Vagina (tissue), 2 donors: Measurements from ENCODE around the gene KHDC3L. TPM values are rescaled to one million over a fixed set of nuclear protein-coding genes. Genes with fewer than 3 reads are reported as not detected.

Source experiments
- DNase-seq, 2 donors: peaks; one replicate each; pipeline ENCODE4 v3.0.0-alpha.2; 2017; ENCODE audit errors: extremely low spot score in 2 of 2
- H3K27ac ChIP-seq: fragments of 200-600 bp; sonication (generic); one replicate; pipeline ENCODE4 v1.5.1; 2019
- H3K27me3 ChIP-seq: fragments of 200-600 bp; sonication (generic); one replicate; pipeline ENCODE4 v1.5.1; 2019
- H3K36me3 ChIP-seq, 2 donors: fragments of 200-600 bp; sonication (generic); one replicate each; pipeline ENCODE4 v1.5.1; 2017 to 2019
- H3K4me1 ChIP-seq: fragments of 200-600 bp; sonication (generic); one replicate; pipeline ENCODE4 v1.5.1; 2019
- H3K4me3 ChIP-seq, 2 donors: fragments of 200-600 bp; sonication (generic); 1 replicate in 1 of 2; 2 replicates in 1 of 2; pipeline ENCODE4 v1.5.1; 2016 to 2019
- H3K9me3 ChIP-seq: fragments of 200-600 bp; sonication (generic); one replicate; pipeline ENCODE4 v1.5.1; 2019
- CTCF ChIP-seq, 3 experiments: fragments of 450-650 bp in 2 of 3; fragments of 200-600 bp in 1 of 3; sonication (generic) in 1 of 3; IDR thresholded peaks; one replicate each; pipeline ENCODE4 v1.5.1; 2017 to 2019; ENCODE audit warnings: antibody characterized with exemption in 3 of 3, mild to moderate bottlenecking in 2 of 3, moderate library complexity in 2 of 3
- POLR2A ChIP-seq, 2 donors: fragments of 450-650 bp; IDR thresholded peaks; one replicate each; pipeline ENCODE4 v1.6.1; 2017; ENCODE audit warnings: antibody characterized with exemption in 2 of 2, mild to moderate bottlenecking in 2 of 2, moderate library complexity in 2 of 2
- POLR2AphosphoS5 ChIP-seq, 2 donors: sonication (generic); formaldehyde crosslinking; IDR thresholded peaks; one replicate each; pipeline ENCODE4 v1.9.0; 2017; ENCODE audit warnings: antibody characterized with exemption in 2 of 2, mild to moderate bottlenecking in 2 of 2, low read depth in 1 of 2; ENCODE audit not compliant: insufficient read depth in 1 of 2
- intact Hi-C: fragments of 100-400 bp; cut with DNase I; formaldehyde crosslinking; loops from one replicate; pipeline ENCODE4 v1.15.1; 2023
- total RNA-seq: library from RNA; depleted of rRNA; stranded (reverse); fragments of >200 nt; gene quantifications from one replicate; pipeline ENCODE4 v1.2.3, GENCODE V29; 2016

The KHDC3L gene
- total RNA-seq, 1 donor from 2014 or later = not detected

GRCh38 chr6:73329201-73329600 lies 33.3 kb upstream of the KHDC3L start:
- no peak for TF ChIP-seq POLR2AphosphoS5 (IDR thresholded peaks at IDR 0.05; ENCODE audit: insufficient read depth in 1 of 2, low read depth in 1 of 2)
- no peak for TF ChIP-seq POLR2A (IDR thresholded peaks at IDR 0.05)
- TF ChIP-seq CTCF (IDR thresholded peaks at IDR 0.05) = no peak
- Histone ChIP-seq H3K36me3 (no peaks in the 10 kb centered on the region), H3K4me3 (no peak overlapping the region), H3K27ac (no peak overlapping the region), H3K9me3 (no peaks in the 10 kb centered on the region), H3K27me3 (no peaks in the 10 kb centered on the region), H3K4me1 (no peaks in the 10 kb centered on the region)
- DNase-seq = no peak
- intact Hi-C loops = no loop called here

- Histone ChIP-seq H3K9me3 (no peaks in the 10 kb centered on the region), H3K4me1 (no peaks in the 10 kb centered on the region), H3K27me3 (no peaks in the 10 kb centered on the region), H3K36me3 (no peaks in the 10 kb centered on the region), H3K4me3 (no peak overlapping the region), H3K27ac (no peak overlapping the region)
- DNase-seq = no peak
- intact Hi-C loops = no loop called here
- TF ChIP-seq POLR2A (IDR thresholded peaks at IDR 0.05) (no peak), CTCF (IDR thresholded peaks at IDR 0.05) (no peak), POLR2AphosphoS5 (IDR thresholded peaks at IDR 0.05; ENCODE audit: insufficient read depth in 1 of 2, low read depth in 1 of 2) (no peak)
These were observed 23.1 kb upstream of the KHDC3L start for GRCh38 chr6:73339340-73339739.

GRCh38 chr6:73340048-73340447 lies 22.4 kb upstream of the KHDC3L start:
- no peaks in the 10 kb centered on the region for H3K27me3 ChIP-seq
- H3K9me3 ChIP-seq = no peaks in the 10 kb centered on the region
- no peak for DNase-seq
- intact Hi-C loops = no loop called here
- no peaks in the 10 kb centered on the region for H3K4me1 ChIP-seq
- no peak overlapping the region for H3K4me3 ChIP-seq
- no peaks in the 10 kb centered on the region for H3K36me3 ChIP-seq
- no peak overlapping the region for H3K27ac ChIP-seq
- TF ChIP-seq POLR2A (IDR thresholded peaks at IDR 0.05) (no peak), POLR2AphosphoS5 (IDR thresholded peaks at IDR 0.05; ENCODE audit: insufficient read depth in 1 of 2, low read depth in 1 of 2) (no peak), CTCF (IDR thresholded peaks at IDR 0.05) (no peak)

GRCh38 chr6:73341335-73341734 lies 21.1 kb upstream of the KHDC3L start:
- Histone ChIP-seq H3K27me3 (no peaks in the 10 kb centered on the region), H3K27ac (no peak overlapping the region), H3K4me1 (no peaks in the 10 kb centered on the region), H3K4me3 (no peak overlapping the region), H3K9me3 (no peaks in the 10 kb centered on the region), H3K36me3 (no peaks in the 10 kb centered on the region)
- no peak for TF ChIP-seq POLR2A (IDR thresholded peaks at IDR 0.05)
- no peak for TF ChIP-seq POLR2AphosphoS5 (IDR thresholded peaks at IDR 0.05; ENCODE audit: insufficient read depth in 1 of 2, low read depth in 1 of 2)
- no peak for TF ChIP-seq CTCF (IDR thresholded peaks at IDR 0.05)
- intact Hi-C loops = no loop called here
- DNase-seq = no peak

- H3K4me1 ChIP-seq = no peaks in the 10 kb centered on the region
- H3K4me3 ChIP-seq = no peak overlapping the region
- intact Hi-C loops = no loop called here
- no peaks in the 10 kb centered on the region for H3K27me3 ChIP-seq
- no peaks in the 10 kb centered on the region for H3K9me3 ChIP-seq
- DNase-seq = no peak
- no peak overlapping the region for H3K27ac ChIP-seq
- H3K36me3 ChIP-seq = no peaks in the 10 kb centered on the region
- TF ChIP-seq POLR2AphosphoS5 (IDR thresholded peaks at IDR 0.05; ENCODE audit: insufficient read depth in 1 of 2, low read depth in 1 of 2) = no peak
- no peak for TF ChIP-seq CTCF (IDR thresholded peaks at IDR 0.05)
- TF ChIP-seq POLR2A (IDR thresholded peaks at IDR 0.05) = no peak
These were observed 20.3 kb upstream of the KHDC3L start for GRCh38 chr6:73342174-73342573.
